Mucosa of rectum (tissue), 2 donors: Measurements from ENCODE around the gene MFRP.

Source experiments
- H3K27ac ChIP-seq, 2 donors: one replicate each; pipeline ENCODE4 v1.7.0; 2013; ENCODE audit warnings: inconsistent platforms in 2 of 2, low read depth in 2 of 2, low read length in 2 of 2
- H3K27me3 ChIP-seq, 2 donors: one replicate each; pipeline ENCODE4 v1.7.0; 2013; ENCODE audit warnings: low read length in 2 of 2; ENCODE audit not compliant: control insufficient read depth in 2 of 2, insufficient read depth in 2 of 2
- H3K36me3 ChIP-seq, 2 donors: one replicate each; pipeline ENCODE4 v1.7.0; 2013; ENCODE audit warnings: low read length in 2 of 2; ENCODE audit not compliant: control insufficient read depth in 2 of 2, insufficient read depth in 2 of 2
- H3K4me1 ChIP-seq, 2 donors: one replicate each; pipeline ENCODE4 v1.7.0; 2013; ENCODE audit warnings: low read length in 2 of 2, mild to moderate bottlenecking in 1 of 2; ENCODE audit not compliant: control insufficient read depth in 2 of 2, insufficient read depth in 2 of 2
- H3K4me3 ChIP-seq, 2 donors: one replicate each; pipeline ENCODE4 v1.7.0; 2013; ENCODE audit warnings: low read length in 2 of 2
- H3K9ac ChIP-seq, 2 donors: one replicate each; pipeline ENCODE4 v1.7.0; 2013; ENCODE audit warnings: low read length in 2 of 2, low read depth in 1 of 2, mild to moderate bottlenecking in 1 of 2
- H3K9me3 ChIP-seq, 2 donors: one replicate each; pipeline ENCODE4 v1.7.0; 2013; ENCODE audit warnings: low read length in 2 of 2; ENCODE audit not compliant: control insufficient read depth in 2 of 2
- donor health status: healthy.
- donor health status: Normal muscosa, but diverticular disease.

The MFRP gene

DNA sequence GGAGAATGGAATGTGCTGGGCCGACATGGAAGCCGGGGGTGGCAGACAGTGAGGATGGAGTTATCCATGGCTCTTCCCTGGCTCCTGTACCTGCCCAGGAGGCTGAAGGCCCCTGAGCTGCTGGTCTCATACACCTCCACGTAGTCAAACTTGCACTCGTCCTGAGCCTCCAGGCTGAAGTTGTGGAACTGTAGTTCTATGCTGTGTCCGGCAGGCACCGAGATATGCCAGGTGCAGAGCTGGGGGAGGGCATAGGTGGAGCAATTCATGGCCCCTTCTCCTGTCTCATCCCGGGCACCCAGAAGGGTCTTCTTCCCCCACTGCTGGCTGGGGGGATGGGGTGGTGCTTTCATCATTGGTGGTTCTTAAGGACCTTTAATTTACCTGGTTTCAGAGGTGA is 2.8 kb downstream of the MFRP start:
- H3K27ac ChIP-seq, result no peak overlapping the region
- peaks cover 11 to 16% of the 10 kb centered on the region in 2 donors for H3K4me1 ChIP-seq
- peaks cover 11 to 19% of the 10 kb centered on the region in 2 donors for H3K27me3 ChIP-seq
- H3K4me3 ChIP-seq, result no peak overlapping the region
- no peaks in the 10 kb centered on the region for H3K9me3 ChIP-seq
- no peaks in the 10 kb centered on the region for H3K36me3 ChIP-seq
- no peak overlapping the region for H3K9ac ChIP-seq

DNA sequence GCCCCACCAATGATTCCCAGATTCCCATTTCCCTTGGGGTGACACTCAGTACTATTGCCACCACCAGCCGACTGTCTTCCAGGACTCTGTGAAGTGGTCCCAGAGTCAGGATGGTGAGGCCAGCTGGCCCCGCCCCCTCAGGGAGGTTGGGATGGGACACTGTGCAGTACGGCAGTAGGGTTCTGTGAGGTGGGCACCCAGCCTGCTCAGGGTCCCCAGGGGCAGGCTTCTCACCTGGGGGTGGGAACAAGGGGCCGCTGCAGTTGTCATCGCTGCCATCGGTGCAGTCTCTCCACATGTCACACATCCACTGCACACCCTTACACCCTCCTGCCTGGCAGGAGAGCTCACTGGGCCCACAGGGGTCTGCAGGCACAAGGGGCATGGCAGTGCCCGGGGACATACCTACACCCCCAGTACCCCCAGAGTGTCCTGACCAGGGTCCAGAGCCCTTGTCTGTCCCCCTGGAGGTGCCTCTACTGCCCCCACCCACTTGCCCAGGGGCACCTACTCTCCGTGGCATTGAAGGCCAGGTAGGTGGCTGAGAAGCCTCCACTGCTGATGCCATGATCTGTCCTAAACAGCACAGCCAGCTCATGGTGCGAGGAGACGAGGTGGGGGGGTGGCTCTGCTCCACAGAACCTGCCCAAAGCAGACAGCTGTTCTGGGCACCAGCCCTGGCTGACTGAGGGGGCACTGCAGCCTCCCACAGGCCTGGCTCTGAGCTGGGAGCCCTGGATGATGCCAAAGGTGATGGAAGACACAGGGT is 4.0 kb downstream of the MFRP start:
- Histone ChIP-seq H3K36me3 (no peaks in the 10 kb centered on the region), H3K4me3 (no peak overlapping the region), H3K4me1 (peaks cover 13 to 16% of the 10 kb centered on the region in 2 donors), H3K9me3 (no peaks in the 10 kb centered on the region), H3K9ac (no peak overlapping the region), H3K27ac (no peak overlapping the region), H3K27me3 (peaks cover 11 to 19% of the 10 kb centered on the region in 2 donors)

DNA sequence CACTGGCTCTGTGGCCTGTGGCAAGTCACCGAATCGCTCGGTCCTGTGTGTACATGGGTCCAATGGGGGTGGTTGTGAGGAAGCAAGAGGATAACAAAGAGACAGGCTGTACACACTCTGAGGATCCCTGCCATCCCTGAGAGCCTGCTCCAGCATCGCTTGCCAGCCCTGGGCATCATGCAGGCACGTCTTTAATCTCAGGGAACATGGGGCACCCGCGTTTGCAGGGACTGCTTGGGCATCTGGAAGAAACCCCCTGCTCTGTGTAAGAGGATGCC is 4.5 kb downstream of the MFRP start:
- no peak overlapping the region for H3K9ac ChIP-seq
- H3K9me3 ChIP-seq, result no peaks in the 10 kb centered on the region
- no peak overlapping the region for H3K4me3 ChIP-seq
- H3K36me3 ChIP-seq, result peaks cover 0 to under 1% of the 10 kb centered on the region in 2 donors
- peaks cover 18 to 20% of the 10 kb centered on the region in 2 donors for H3K4me1 ChIP-seq
- H3K27me3 ChIP-seq, result peaks cover 11 to 19% of the 10 kb centered on the region in 2 donors
- H3K27ac ChIP-seq, result no peak overlapping the region

DNA sequence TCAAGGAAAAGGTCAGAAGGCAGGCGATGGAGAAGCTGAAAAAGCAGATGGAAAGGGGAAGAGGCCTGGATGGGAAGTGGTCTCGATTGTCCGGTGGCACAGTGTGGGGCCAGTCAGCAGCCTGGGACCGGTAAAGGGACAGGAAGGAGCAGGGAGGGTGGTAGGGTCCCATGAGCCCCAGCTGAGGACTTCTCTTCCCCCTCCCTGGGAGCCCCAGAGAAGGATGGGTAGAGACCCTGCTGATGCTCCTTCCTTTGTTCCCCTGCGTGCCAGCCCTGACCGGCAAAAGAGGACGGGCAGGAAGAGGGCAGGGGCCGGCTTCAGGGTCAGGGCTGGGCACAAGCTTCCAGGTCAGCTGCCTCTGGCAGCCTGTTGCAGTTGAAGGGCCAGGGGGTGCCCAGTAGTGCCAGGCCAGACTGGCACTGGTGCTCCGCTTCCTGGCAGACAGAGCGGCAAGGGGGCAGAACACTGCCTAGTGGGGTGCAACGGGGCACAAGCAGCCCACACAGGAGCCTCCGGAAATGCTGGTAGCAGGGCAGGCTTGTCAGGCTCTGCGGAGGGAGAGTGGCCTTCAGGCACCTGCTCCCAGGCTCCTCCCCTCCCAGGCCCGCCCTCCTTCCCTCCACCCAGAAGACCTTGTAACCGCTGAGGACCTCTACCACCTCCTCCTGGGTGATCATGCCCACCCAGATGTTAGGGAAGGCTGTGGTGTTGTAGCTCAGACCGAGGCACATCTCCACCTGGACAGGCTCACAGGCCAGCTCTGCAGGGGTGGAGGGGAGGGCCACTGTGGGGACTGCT is 5.1 kb downstream of the MFRP start:
- Histone ChIP-seq H3K9ac (no peak overlapping the region), H3K4me3 (peak overlapping the region in 1 of 2 donors; percentile 47)

DNA sequence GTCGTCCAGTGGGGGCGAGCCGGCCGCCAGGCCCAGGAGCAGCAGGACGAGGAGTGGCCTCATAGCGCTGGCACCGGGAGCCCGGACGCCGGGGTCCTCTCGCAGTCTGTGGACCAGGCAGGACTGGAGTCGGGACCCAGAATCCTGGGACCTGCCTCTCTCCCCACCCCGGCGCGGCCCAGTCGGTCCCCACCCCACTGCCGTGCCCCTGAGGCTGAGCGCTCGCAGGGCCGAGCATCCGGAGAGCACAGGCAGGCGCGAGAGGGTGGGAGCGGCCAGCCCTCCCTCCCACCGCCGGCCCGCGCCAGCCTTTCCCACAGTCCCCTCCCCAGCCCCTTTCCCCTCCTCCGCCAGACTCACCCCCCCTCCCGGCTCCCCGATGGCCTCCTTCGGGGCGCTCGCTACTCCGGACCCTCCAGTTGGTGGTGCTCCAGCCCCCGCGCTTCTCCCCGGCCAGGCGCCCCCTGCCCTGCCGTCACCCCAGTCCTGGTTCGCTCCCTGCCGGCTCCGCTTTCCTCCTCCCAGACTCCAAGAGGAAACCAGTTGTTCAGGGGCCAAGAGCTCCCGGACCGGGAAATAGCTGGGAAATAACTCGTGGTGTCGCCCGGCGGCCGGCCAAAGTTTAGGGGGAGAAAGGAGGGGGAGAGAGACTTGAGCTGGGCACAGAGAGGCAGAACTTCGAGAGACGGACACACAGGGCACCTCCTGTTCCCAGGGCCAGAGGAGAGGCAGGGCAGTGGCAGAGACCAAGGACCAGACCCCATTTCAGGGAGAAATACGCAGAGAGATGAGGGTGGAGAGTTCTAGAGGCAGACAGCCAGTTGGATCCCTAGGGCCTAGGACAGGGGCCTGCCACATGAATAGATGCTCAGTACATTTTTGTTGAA is 5.9 kb downstream of the MFRP start, which contains the start of gene C1QTNF5:
TSS of gene C1QTNF5 (minus strand) at position 549 of the 887 bp plus-strand sequence. CDS start at position 63, 486 bp downstream.
- peak within 1 kb of the TSS in 1 of 2 donors; percentile 64 for H3K9ac ChIP-seq
- H3K27ac ChIP-seq, result peak within 1 kb of the TSS; percentile 78 to 80
- H3K27me3 ChIP-seq, result peaks cover 11 to 19% of the 10 kb centered on the region in 2 donors
- peaks cover 2 to 3% of the 10 kb centered on the region in 2 donors for H3K36me3 ChIP-seq
- no peaks in the 10 kb centered on the region for H3K9me3 ChIP-seq
- H3K4me3 ChIP-seq, result peak within 1 kb of the TSS; percentile 56 to 58
- peaks cover 20 to 22% of the 10 kb centered on the region in 2 donors for H3K4me1 ChIP-seq

More for the DNA sequence above, 5.1 kb downstream of the MFRP start:
- Histone ChIP-seq H3K36me3 (peaks cover 2 to 3% of the 10 kb centered on the region in 2 donors), H3K27ac (peak overlapping the region in 1 of 2 donors; percentile 78), H3K4me1 (peaks cover 19 to 20% of the 10 kb centered on the region in 2 donors), H3K9me3 (no peaks in the 10 kb centered on the region), H3K27me3 (peaks cover 11 to 19% of the 10 kb centered on the region in 2 donors)

DNA sequence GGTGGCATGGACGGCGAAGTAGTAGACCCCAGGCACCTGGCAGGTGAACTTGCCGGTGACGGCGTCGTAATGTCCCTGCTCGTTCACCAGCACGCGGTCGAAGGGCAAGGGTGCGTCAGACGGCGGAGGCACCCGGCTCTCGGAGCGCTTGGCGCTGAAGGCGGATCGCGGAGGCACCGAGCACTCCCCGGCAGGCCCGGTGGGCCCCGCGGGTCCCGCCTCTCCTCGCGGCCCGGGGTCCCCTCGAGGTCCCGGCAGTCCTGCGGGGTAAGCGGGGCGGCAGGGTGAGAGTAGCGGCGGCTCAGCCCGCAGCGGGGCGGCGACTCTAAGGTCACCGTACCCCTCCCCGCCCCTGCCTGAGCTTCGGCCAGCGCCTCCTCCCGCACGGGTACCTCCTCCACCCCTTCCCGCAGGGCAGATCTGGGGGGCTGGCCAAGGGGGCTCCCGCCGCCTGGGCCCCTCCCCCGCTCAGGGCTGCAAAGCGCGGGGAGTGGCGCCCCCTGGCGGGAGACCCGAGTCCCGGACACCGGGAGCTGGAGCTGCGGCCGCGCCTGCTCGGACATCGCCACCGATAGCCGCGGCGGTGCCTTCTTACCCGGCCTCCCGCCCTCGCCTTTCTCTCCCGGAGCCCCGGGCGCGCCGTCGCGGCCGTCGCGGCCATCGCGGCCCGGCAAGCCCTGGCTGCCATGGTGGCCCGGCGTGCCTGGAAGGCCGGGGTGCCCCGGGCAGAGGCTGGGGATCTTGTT is 6.7 kb downstream of the MFRP start:
- peaks cover 2 to 3% of the 10 kb centered on the region in 2 donors for H3K36me3 ChIP-seq
- no peaks in the 10 kb centered on the region for H3K9me3 ChIP-seq
- H3K27me3 ChIP-seq, result peaks cover 11 to 19% of the 10 kb centered on the region in 2 donors
- peak overlapping the region; percentile 56 to 58 for H3K4me3 ChIP-seq
- peaks cover 26 to 30% of the 10 kb centered on the region in 2 donors for H3K4me1 ChIP-seq
- peak overlapping the region; percentile 78 to 80 for H3K27ac ChIP-seq
- H3K9ac ChIP-seq, result peak overlapping the region; percentile 14 to 64

DNA sequence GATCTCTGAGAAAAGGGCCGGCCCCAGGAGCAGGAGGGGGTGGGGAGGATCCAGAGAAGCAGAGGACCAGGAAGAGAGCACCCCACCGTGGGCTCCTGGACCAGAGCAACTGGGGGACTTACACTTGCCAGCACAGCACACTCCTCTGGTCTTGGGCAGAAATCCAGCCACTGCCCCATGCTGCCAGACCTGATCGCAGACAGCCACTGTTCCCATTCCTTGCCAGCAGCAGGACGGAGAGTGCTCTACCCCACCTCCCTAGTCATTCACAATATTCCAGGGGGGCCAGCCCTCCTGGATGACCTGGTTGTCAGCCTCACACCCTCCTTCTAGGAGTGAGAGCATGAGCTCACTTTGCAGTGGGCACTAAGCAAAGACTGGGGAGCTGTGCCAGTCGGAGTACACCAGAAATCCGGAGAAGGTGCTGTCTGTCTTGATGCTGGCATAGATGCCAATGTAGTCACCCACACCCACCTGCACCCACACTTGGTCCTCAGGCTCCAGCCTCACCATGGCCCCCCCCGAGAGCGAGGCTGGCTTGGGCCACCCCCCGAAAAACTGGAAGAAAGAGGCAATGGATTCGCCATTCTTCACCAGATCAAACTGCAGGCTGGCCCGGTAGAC is 7.4 kb downstream of the MFRP start:
- H3K9me3 ChIP-seq, result no peaks in the 10 kb centered on the region
- peak overlapping the region; percentile 78 to 80 for H3K27ac ChIP-seq
- peak overlapping the region; percentile 56 to 58 for H3K4me3 ChIP-seq
- H3K27me3 ChIP-seq, result peaks cover 11 to 19% of the 10 kb centered on the region in 2 donors
- H3K36me3 ChIP-seq, result peaks cover 2 to 3% of the 10 kb centered on the region in 2 donors
- peaks cover 28 to 30% of the 10 kb centered on the region in 2 donors for H3K4me1 ChIP-seq
- H3K9ac ChIP-seq, result peak overlapping the region; percentile 14 to 55

DNA sequence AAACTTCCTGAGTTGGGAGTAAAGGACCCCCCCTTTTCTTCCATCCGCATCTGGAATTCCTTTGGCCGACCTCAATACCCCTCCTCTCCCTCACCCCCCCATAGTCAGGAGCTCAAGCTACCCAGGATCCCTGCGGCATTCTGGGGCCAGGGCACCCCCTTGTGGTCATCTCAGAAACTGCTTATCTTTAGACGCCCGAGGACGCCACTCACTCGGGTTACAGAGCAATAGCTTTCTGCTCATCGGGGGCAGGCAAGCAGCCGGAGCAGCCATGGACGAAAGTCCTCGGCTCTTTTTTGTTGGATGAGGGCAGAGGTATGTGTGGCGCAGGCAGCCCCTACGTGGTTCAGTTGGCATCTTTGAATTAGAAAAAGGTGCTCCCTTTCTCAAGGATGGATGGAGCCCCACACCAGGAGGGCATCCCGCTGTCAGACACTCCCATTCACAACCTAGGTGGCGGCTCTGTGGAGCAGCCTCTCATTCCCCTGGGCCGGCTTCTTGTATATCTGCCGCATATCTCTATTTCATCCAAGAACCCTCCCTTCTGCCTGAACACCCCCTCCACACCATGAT is 8.1 kb downstream of the MFRP start:
- Histone ChIP-seq H3K4me1 (peaks cover 32 to 33% of the 10 kb centered on the region in 2 donors), H3K27me3 (peaks cover 11 to 19% of the 10 kb centered on the region in 2 donors), H3K27ac (peak overlapping the region; percentile 53 to 80), H3K9ac (no peak overlapping the region), H3K36me3 (peaks cover 2 to 3% of the 10 kb centered on the region in 2 donors), H3K9me3 (no peaks in the 10 kb centered on the region), H3K4me3 (peak overlapping the region; percentile 37 to 58)
